H1 (cell line): ENCODE measurements around the gene SERGEF. TPM values are rescaled to one million over a fixed set of nuclear protein-coding genes. Genes with fewer than 3 reads are reported as not detected.

ENCODE experiments used
- CBX8 ChIP-seq: fragments of 300-800, 300-1000 bp; sonication (generic); IDR thresholded peaks from 2 replicates; pipeline ENCODE4 v1.7.1; 2016; ENCODE audit warnings: low read depth, low read length, borderline replicate concordance
- CTBP2 ChIP-seq: IDR thresholded peaks from 2 replicates; pipeline ENCODE4 v1.7.0; 2011; ENCODE audit warnings: borderline replicate concordance, mild to moderate bottlenecking, moderate library complexity, mixed read lengths, low read length; ENCODE audit not compliant: insufficient read depth, insufficient read length
- EP300 ChIP-seq, 2 experiments: IDR thresholded peaks; 1 replicate in 1 of 2; 2 replicates in 1 of 2; pipeline ENCODE4 v1.6.1; 2011 to 2012; ENCODE audit warnings: low read depth in 2 of 2, low read length in 2 of 2, mild to moderate bottlenecking in 2 of 2, borderline replicate concordance in 1 of 2, inconsistent platforms in 1 of 2, moderate library complexity in 1 of 2
- EZH2 ChIP-seq: fragments of 200-600 bp; sonication (generic); IDR thresholded peaks from 2 replicates; pipeline ENCODE4 v1.7.1; 2012; ENCODE audit warnings: low read depth, mild to moderate bottlenecking, moderate library complexity, low read length, inconsistent platforms; ENCODE audit not compliant: severe bottlenecking
- HDAC2 ChIP-seq, 2 experiments: fragments of 300-600 bp in 1 of 2; sonication (generic) in 1 of 2; IDR thresholded peaks; 2 replicates each; pipeline ENCODE4 v1.6.1; 2011 to 2012; ENCODE audit warnings: low read depth in 2 of 2, low read length in 2 of 2, mild to moderate bottlenecking in 2 of 2, moderate library complexity in 2 of 2, borderline replicate concordance in 1 of 2, inconsistent platforms in 1 of 2
- POLR2A ChIP-seq, 2 experiments: IDR thresholded peaks; 1 replicate in 1 of 2; 2 replicates in 1 of 2; pipeline ENCODE4 v1.6.1; 2011; ENCODE audit warnings: low read depth in 2 of 2, low read length in 2 of 2, mild to moderate bottlenecking in 2 of 2; ENCODE audit errors: control extremely low read depth in 1 of 2
- SP2 ChIP-seq: IDR thresholded peaks from 2 replicates; pipeline ENCODE4 v1.6.1; 2012; ENCODE audit warnings: mild to moderate bottlenecking, low read length, inconsistent platforms
- polyA plus RNA-seq, 7 experiments: library from polyadenylated mRNA; depleted of rRNA in 3 of 7; stranded (reverse) in 5 of 7; unstranded in 2 of 7; fragments of >200 nt in 5 of 7; fragments of 200-250 nt in 2 of 7; gene quantifications; 1 replicate in 5 of 7; 2 replicates in 1 of 7; 4 replicates in 1 of 7; pipeline versions ENCODE4 v1.2.1 to v1.2.3, GENCODE V29; 2011 to 2013; ENCODE audit warnings: missing spikeins in 2 of 7, mixed read lengths in 2 of 7
- total RNA-seq: library from RNA; stranded (reverse); fragmentation: NEBNext Ultra II Directional; extraction: Animal tissue kit (Norgen Biotek cat#: 25700); gene quantifications from 2 replicates; pipeline ENCODE4 v1.2.1, GENCODE V29; 2021
- TF ChIP-seq, protein P1 (sequence below): fragments of 300-600 bp; sonication (generic); IDR thresholded peaks from 2 replicates; pipeline ENCODE4 v1.7.1; 2012; ENCODE audit warnings: low read length, moderate library complexity, mild to moderate bottlenecking, inconsistent platforms; ENCODE audit not compliant: insufficient replicate concordance
- TF ChIP-seq, protein P2 (sequence below): IDR thresholded peaks from 2 replicates; pipeline ENCODE4 v1.6.1; 2011; ENCODE audit warnings: low read depth, mild to moderate bottlenecking, low read length; ENCODE audit not compliant: insufficient read depth

Gene SERGEF
- total and polyA plus RNA-seq, 2 of the 8 experiments (the other 6 are each of a cell fraction or from before 2014, with no cell fraction given) = 16.6 to 28.8 TPM

GRCh38 chr11:17876827-17877226, 136.0 kb downstream of the SERGEF start (continued):
- TF ChIP-seq, protein P1, sequence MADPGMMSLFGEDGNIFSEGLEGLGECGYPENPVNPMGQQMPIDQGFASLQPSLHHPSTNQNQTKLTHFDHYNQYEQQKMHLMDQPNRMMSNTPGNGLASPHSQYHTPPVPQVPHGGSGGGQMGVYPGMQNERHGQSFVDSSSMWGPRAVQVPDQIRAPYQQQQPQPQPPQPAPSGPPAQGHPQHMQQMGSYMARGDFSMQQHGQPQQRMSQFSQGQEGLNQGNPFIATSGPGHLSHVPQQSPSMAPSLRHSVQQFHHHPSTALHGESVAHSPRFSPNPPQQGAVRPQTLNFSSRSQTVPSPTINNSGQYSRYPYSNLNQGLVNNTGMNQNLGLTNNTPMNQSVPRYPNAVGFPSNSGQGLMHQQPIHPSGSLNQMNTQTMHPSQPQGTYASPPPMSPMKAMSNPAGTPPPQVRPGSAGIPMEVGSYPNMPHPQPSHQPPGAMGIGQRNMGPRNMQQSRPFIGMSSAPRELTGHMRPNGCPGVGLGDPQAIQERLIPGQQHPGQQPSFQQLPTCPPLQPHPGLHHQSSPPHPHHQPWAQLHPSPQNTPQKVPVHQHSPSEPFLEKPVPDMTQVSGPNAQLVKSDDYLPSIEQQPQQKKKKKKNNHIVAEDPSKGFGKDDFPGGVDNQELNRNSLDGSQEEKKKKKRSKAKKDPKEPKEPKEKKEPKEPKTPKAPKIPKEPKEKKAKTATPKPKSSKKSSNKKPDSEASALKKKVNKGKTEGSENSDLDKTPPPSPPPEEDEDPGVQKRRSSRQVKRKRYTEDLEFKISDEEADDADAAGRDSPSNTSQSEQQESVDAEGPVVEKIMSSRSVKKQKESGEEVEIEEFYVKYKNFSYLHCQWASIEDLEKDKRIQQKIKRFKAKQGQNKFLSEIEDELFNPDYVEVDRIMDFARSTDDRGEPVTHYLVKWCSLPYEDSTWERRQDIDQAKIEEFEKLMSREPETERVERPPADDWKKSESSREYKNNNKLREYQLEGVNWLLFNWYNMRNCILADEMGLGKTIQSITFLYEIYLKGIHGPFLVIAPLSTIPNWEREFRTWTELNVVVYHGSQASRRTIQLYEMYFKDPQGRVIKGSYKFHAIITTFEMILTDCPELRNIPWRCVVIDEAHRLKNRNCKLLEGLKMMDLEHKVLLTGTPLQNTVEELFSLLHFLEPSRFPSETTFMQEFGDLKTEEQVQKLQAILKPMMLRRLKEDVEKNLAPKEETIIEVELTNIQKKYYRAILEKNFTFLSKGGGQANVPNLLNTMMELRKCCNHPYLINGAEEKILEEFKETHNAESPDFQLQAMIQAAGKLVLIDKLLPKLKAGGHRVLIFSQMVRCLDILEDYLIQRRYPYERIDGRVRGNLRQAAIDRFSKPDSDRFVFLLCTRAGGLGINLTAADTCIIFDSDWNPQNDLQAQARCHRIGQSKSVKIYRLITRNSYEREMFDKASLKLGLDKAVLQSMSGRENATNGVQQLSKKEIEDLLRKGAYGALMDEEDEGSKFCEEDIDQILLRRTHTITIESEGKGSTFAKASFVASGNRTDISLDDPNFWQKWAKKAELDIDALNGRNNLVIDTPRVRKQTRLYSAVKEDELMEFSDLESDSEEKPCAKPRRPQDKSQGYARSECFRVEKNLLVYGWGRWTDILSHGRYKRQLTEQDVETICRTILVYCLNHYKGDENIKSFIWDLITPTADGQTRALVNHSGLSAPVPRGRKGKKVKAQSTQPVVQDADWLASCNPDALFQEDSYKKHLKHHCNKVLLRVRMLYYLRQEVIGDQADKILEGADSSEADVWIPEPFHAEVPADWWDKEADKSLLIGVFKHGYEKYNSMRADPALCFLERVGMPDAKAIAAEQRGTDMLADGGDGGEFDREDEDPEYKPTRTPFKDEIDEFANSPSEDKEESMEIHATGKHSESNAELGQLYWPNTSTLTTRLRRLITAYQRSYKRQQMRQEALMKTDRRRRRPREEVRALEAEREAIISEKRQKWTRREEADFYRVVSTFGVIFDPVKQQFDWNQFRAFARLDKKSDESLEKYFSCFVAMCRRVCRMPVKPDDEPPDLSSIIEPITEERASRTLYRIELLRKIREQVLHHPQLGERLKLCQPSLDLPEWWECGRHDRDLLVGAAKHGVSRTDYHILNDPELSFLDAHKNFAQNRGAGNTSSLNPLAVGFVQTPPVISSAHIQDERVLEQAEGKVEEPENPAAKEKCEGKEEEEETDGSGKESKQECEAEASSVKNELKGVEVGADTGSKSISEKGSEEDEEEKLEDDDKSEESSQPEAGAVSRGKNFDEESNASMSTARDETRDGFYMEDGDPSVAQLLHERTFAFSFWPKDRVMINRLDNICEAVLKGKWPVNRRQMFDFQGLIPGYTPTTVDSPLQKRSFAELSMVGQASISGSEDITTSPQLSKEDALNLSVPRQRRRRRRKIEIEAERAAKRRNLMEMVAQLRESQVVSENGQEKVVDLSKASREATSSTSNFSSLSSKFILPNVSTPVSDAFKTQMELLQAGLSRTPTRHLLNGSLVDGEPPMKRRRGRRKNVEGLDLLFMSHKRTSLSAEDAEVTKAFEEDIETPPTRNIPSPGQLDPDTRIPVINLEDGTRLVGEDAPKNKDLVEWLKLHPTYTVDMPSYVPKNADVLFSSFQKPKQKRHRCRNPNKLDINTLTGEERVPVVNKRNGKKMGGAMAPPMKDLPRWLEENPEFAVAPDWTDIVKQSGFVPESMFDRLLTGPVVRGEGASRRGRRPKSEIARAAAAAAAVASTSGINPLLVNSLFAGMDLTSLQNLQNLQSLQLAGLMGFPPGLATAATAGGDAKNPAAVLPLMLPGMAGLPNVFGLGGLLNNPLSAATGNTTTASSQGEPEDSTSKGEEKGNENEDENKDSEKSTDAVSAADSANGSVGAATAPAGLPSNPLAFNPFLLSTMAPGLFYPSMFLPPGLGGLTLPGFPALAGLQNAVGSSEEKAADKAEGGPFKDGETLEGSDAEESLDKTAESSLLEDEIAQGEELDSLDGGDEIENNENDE = no peak
- no peak for TF ChIP-seq POLR2A (IDR thresholded peaks at IDR 0.05; ENCODE audit: control extremely low read depth in 1 of 2, low read depth in 2 of 2, low read length in 2 of 2)
- TF ChIP-seq EZH2 = no peak
- no peak for TF ChIP-seq CTBP2
- TF ChIP-seq SP2 = no peak
- TF ChIP-seq CBX8 = no peak
- TF ChIP-seq, protein P2, sequence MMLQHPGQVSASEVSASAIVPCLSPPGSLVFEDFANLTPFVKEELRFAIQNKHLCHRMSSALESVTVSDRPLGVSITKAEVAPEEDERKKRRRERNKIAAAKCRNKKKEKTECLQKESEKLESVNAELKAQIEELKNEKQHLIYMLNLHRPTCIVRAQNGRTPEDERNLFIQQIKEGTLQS = no peak
- no peak for TF ChIP-seq HDAC2 (IDR thresholded peaks at IDR 0.05; ENCODE audit: borderline replicate concordance in 1 of 2, low read depth in 2 of 2, low read length in 2 of 2)
- TF ChIP-seq EP300 (IDR thresholded peaks at IDR 0.05; ENCODE audit: borderline replicate concordance in 1 of 2, low read depth in 2 of 2, low read length in 2 of 2) = no peak
- TF ChIP-seq, all 59 proteins: peak for 0
